Ishikawa (cell line): ENCODE measurements around the gene PPP1R37.

ENCODE experiments used
- CEBPB ChIP-seq: IDR thresholded peaks from 2 replicates; pipeline ENCODE4 v1.6.1; 2012
- CREB1 ChIP-seq: IDR thresholded peaks from 2 replicates; pipeline ENCODE4 v1.6.1; 2012; ENCODE audit warnings: low read depth
- EGR1 ChIP-seq: IDR thresholded peaks from 2 replicates; pipeline ENCODE4 v1.6.1; 2012
- EP300 ChIP-seq: IDR thresholded peaks from 2 replicates; pipeline ENCODE4 v1.6.1; 2012; ENCODE audit warnings: borderline replicate concordance
- FOXM1 ChIP-seq: IDR thresholded peaks from 2 replicates; pipeline ENCODE4 v1.6.1; 2012; ENCODE audit warnings: low read depth, borderline replicate concordance
- MAX ChIP-seq: IDR thresholded peaks from 2 replicates; pipeline ENCODE4 v1.6.1; 2012
- NFIC ChIP-seq: IDR thresholded peaks from 2 replicates; pipeline ENCODE4 v1.6.1; 2012
- RAD21 ChIP-seq: IDR thresholded peaks from 2 replicates; pipeline ENCODE4 v1.6.1; 2012; ENCODE audit warnings: low read depth
- REST ChIP-seq: IDR thresholded peaks from 2 replicates; pipeline ENCODE4 v1.6.1; 2012; ENCODE audit warnings: low read depth, mild to moderate bottlenecking
- TAF1 ChIP-seq: IDR thresholded peaks from 2 replicates; pipeline ENCODE4 v1.6.1; 2012; ENCODE audit warnings: low read depth, mild to moderate bottlenecking
- TCF12 ChIP-seq: IDR thresholded peaks from 2 replicates; pipeline ENCODE4 v1.6.1; 2012; ENCODE audit warnings: low read depth
- TEAD4 ChIP-seq: IDR thresholded peaks from 2 replicates; pipeline ENCODE4 v1.6.1; 2012
- USF1 ChIP-seq: IDR thresholded peaks from 2 replicates; pipeline ENCODE4 v1.6.1; 2012
- YY1 ChIP-seq: IDR thresholded peaks from 2 replicates; pipeline ENCODE4 v1.6.1; 2012; ENCODE audit warnings: low read depth
- ZBTB7A ChIP-seq: IDR thresholded peaks from 2 replicates; pipeline ENCODE4 v1.6.1; 2012; ENCODE audit warnings: low read depth

Gene PPP1R37

GRCh38 chr19:45151320-45151719 lies 58.3 kb downstream of the PPP1R37 start:
- no peak for TF ChIP-seq NFIC
- TF ChIP-seq CREB1 = no peak
- TF ChIP-seq TAF1 = no peak
- TF ChIP-seq FOXM1 = no peak
- no peak for TF ChIP-seq RAD21
- TF ChIP-seq TCF12 = no peak
- TF ChIP-seq YY1 = no peak
- TF ChIP-seq MAX = no peak
- no peak for TF ChIP-seq EP300
- TF ChIP-seq ZBTB7A = no peak
- no peak for TF ChIP-seq EGR1
- TF ChIP-seq TEAD4 = no peak
- TF ChIP-seq CEBPB = no peak
- no peak for TF ChIP-seq REST

GRCh38 chr19:45151821-45152503 lies 59.0 kb downstream of the PPP1R37 start:
- TF ChIP-seq FOXM1 (no peak), EP300 (no peak), REST (no peak), CEBPB (no peak), TEAD4 (no peak), CREB1 (no peak), ZBTB7A (no peak), YY1 (no peak), EGR1 (no peak), USF1 (no peak), TCF12 (no peak), RAD21 (no peak), NFIC (no peak), MAX (no peak), TAF1 (no peak)

- TF ChIP-seq REST = no peak
- no peak for TF ChIP-seq YY1
- TF ChIP-seq TCF12 = no peak
- TF ChIP-seq NFIC = no peak
- no peak for TF ChIP-seq EP300
- TF ChIP-seq CEBPB = no peak
- no peak for TF ChIP-seq USF1
- no peak for TF ChIP-seq EGR1
- no peak for TF ChIP-seq TEAD4
- no peak for TF ChIP-seq FOXM1
- no peak for TF ChIP-seq TAF1
- no peak for TF ChIP-seq MAX
- no peak for TF ChIP-seq ZBTB7A
- no peak for TF ChIP-seq RAD21
- no peak for TF ChIP-seq CREB1
Observed at GRCh38 chr19:45152504-45153338, 59.7 kb downstream of the PPP1R37 start.
